ENCODE results near the gene ATXN1. TPM values are rescaled to one million over a fixed set of nuclear protein-coding genes. Genes with fewer than 3 reads are reported as not detected.

ATXN1 gene
- total and polyA plus RNA-seq, 2 of the 8 experiments (the other 6 are each of a cell fraction or from before 2014, with no cell fraction given), result 1.6 to 4.0 TPM

- Histone ChIP-seq H3K4ac (replicated peaks; ENCODE audit: insufficient read length, low read depth, low read length) (no peak overlapping the region), H2BK12ac (ENCODE audit: low read depth, low read length) (no peak overlapping the region), H2AFZ (ENCODE audit: low read length) (no peak overlapping the region), H3K4me3 (ENCODE audit: extremely low read depth in 1 of 4, insufficient read depth in 2 of 4, low read depth in 3 of 4, low read length in 4 of 4) (no peak overlapping the region), H4K8ac (ENCODE audit: extremely low read depth, insufficient read depth, low read length) (no peak overlapping the region), H3K4me1 (replicated peaks in 1 of 4; ENCODE audit: control insufficient read depth in 3 of 4, insufficient read depth in 4 of 4, low read length in 3 of 4) (no peaks in the 10 kb centered on the region; a peak in 1 of 7 replicates), H3K56ac (replicated peaks; ENCODE audit: insufficient read length, low read depth, low read length) (no peak overlapping the region), H2BK15ac (ENCODE audit: low read length) (no peak overlapping the region), H3K9me3 (ENCODE audit: insufficient read depth in 2 of 2, low read depth in 1 of 2, low read length in 1 of 2) (no peaks in the 10 kb centered on the region), H3K23me2 (ENCODE audit: low read depth, low read length) (no peaks in the 10 kb centered on the region), H3K18ac (ENCODE audit: extremely low read depth, low read length) (no peak overlapping the region), H2AK5ac (ENCODE audit: low read depth, low read length) (no peak overlapping the region), H3K23ac (ENCODE audit: insufficient read length) (no peak overlapping the region), H2BK20ac (ENCODE audit: low read length) (no peak overlapping the region), H4K91ac (replicated peaks; ENCODE audit: insufficient read length, low read length) (no peak overlapping the region), H3K27me3 (replicated peaks in 1 of 4; ENCODE audit: control insufficient read depth in 3 of 4, extremely low read depth in 1 of 4, insufficient read depth in 3 of 4, low read length in 3 of 4) (no peaks in the 10 kb centered on the region), H3K27ac (ENCODE audit: low read depth, low read length) (no peak overlapping the region), H4K20me1 (replicated peaks in 1 of 2; ENCODE audit: control insufficient read depth in 1 of 2, insufficient read depth in 2 of 2, low read length in 2 of 2) (no peaks in the 10 kb centered on the region), H2BK5ac (ENCODE audit: low read depth, low read length) (no peak overlapping the region), H3K14ac (ENCODE audit: insufficient read length) (no peak overlapping the region), H3K79me2 (ENCODE audit: control insufficient read depth in 1 of 2, insufficient read depth in 2 of 2, low read length in 2 of 2) (no peaks in the 10 kb centered on the region), H3K36me3 (ENCODE audit: control insufficient read depth in 2 of 4, insufficient read depth in 4 of 4, low read length in 3 of 4) (no peaks in the 10 kb centered on the region), H4K5ac (ENCODE audit: insufficient read length, low read depth, low read length) (no peak overlapping the region), H3K79me1 (ENCODE audit: low read depth, low read length) (no peaks in the 10 kb centered on the region), H3K4me2 (ENCODE audit: insufficient read depth in 1 of 2, low read depth in 2 of 2, low read length in 2 of 2) (no peak overlapping the region), H3K9ac (replicated peaks in 1 of 4; ENCODE audit: extremely low read depth in 1 of 4, low read depth in 3 of 4, low read length in 3 of 4) (no peak overlapping the region), H2BK120ac (replicated peaks; ENCODE audit: low read depth, low read length) (no peak overlapping the region)
- ChIA-PET POLR2A (ENCODE audit: partially characterized antibody) (interaction anchor here (1.0 kb wide), 1 partner anchor 10 kb away, joined by 4 read pairs; no protein-coding TSS in a partner anchor), CTCF (ENCODE audit: partially characterized antibody) (interaction anchor here (0.5 to 1.9 kb wide), 4 partner anchors 12 to 328 kb away, joined by 3 to 11 read pairs (median 5); no protein-coding TSS in a partner anchor)
- 90% methylated on average over 4 of the region's 4 CpGs; no CpG with 5 or more reads in 1 of the 2 experiments for WGBS, 2 experiments (ENCODE audit: extremely low coverage in 1 of 2, insufficient coverage in 1 of 2, insufficient read length in 1 of 2, insufficient replicate concordance in 2 of 2, low coverage in 1 of 2, low lambda C conversion rate in 2 of 2, missing lambda C conversion rate in 1 of 2)
- TF ChIP-seq EP300 (IDR thresholded peaks at IDR 0.05; ENCODE audit: borderline replicate concordance in 1 of 2, low read depth in 2 of 2, low read length in 2 of 2), result no peak
- no peak for TF ChIP-seq BACH1 (IDR thresholded peaks at IDR 0.05; ENCODE audit: low read length)
- no peak for TF ChIP-seq SRF (IDR thresholded peaks at IDR 0.05; ENCODE audit: low read depth, low read length)
- TF ChIP-seq SP1 (IDR thresholded peaks at IDR 0.05; ENCODE audit: low read depth, low read length), result no peak
- DNase-seq (ENCODE audit: low read depth in 1 of 2, low spot score in 2 of 2) (no peak), FAIRE-seq (no peak)
Observed at GRCh38 chr6:16752206-16752866, 8.9 kb downstream of the ATXN1 start.
